Islet of Langerhans (tissue), 1 donor: Measurements from ENCODE around the gene AUH.
"Not testable (repeated sequence)": the region's sequence is repeated elsewhere in the genome, so short reads cannot be mapped to it uniquely, and the experiment has no call there.

Experiments used
- FAIRE-seq: peaks from one replicate; lab custom pipeline; 2011; peaks lifted over from hg19 to GRCh38; lab: Jason Lieb, UNC

AUH gene

GRCh38 chr9:91207729-91208418, 153.8 kb downstream of the AUH start:
- FAIRE-seq: peak; percentile 88

- FAIRE-seq: no peak
Measured at GRCh38 chr9:91207397-91207728, 154.4 kb downstream of the AUH start.

- no peak for FAIRE-seq
Measured at GRCh38 chr9:91206806-91207205, 154.9 kb downstream of the AUH start.

DNA sequence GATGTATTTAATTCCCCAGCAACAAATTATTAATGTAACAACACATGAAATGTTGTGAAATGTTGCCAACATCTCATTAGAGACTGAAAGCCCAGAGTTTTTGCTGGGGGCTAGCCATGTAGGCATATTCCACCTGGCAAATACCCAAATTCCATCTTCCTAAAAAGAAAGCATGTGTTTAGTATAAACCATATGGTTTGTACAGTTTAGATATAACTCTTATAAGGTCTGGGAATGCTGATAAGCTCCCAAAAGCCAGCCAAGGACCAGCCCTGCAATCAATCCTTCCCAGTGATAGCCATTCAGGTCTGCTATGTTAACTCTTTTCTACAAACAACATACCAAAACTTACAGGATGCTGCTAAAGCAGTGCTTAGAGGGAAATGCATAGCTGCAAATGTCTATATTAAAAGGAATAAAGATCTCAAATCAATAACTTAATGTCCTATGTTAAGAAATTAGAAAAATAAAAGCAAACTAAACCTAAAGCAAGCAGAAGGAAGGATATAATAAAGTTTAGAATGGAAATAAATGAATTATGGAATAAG, 158.9 kb downstream of the AUH start:
- no peak for FAIRE-seq

GRCh38 chr9:91200692-91201336, 160.9 kb downstream of the AUH start:
- no peak for FAIRE-seq

DNA sequence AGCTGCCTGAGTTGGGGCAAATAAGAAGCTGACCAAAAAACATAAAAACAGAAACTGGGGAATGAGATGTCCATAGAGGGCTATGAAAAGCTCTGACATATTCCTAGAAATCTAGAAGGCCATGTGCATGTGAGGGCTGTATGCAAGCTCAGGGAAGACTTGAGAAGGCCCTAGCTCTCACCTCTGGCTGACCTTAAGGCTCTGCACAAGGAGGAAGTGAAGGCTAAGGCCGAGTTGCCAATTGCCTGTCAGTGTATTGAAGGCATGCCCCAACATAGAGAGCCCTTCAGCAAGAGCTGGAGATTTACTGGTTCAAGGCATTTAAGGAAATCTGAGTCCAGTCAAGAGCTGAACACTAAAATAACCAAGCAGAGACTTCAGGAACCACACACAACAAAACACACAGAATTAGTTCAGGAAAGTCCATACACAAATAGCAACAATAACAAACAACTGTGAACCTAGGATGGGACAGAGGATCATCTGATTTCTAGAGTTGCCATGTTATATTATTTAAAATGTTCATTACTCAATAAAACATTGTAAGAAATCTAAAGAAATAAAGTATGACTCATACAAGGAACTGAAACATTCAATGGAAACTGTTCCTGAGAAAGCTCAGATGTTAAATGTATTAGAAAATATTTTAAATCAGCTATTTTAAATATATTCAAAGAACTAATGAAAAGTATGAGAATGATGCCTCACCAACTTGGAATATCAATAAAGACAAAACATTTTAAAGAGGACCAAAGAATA, 161.8 kb downstream of the AUH start:
- FAIRE-seq: peak; percentile 55

GRCh38 chr9:91198881-91199280, 162.8 kb downstream of the AUH start:
- FAIRE-seq: not testable (repeated sequence)

GRCh38 chr9:91198405-91198804, 163.3 kb downstream of the AUH start:
- FAIRE-seq: no peak

DNA sequence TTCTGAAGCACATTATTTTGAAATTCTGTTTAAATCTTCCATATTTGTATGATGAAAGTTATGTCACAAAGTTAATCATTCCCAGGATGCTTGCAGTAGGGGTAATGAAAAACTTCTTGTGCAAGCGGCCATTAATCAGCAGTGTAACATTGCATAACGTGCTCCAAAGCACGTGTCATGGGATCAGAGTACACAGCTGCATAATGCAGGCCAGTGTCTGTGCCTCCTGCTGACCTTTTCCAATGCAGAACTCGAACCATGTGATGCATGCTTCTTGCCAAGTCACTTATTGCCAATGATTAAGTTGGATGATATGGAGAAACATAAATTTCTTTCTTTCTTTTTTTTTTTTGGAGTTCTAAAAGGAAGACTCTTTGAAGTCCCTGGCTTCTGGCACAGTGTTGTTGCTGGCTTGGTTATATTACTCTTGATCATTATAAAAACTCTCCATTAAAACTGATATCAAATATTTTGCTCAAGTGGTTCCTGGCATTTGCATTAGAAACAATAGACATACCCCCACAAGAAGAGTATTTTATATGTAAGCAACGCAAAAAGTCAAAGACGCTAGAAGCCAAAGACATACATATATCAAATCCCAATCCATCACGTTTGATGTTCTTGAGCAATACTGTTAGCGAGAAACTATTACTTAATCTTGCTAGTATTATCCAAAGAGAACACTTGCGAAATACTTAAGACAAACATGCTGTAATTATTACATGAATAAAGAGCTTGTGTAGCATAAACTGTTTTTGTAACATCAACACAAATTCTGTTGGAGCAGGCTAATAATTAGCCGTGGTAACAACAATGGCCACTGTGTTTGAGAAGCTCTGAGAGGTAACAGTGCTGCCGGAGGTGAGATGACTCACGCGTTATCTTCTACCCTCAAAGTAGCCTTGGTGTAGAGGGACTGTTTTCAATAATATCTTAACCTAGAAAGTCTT, 164.2 kb downstream of the AUH start:
- FAIRE-seq: peak; percentile 93

DNA sequence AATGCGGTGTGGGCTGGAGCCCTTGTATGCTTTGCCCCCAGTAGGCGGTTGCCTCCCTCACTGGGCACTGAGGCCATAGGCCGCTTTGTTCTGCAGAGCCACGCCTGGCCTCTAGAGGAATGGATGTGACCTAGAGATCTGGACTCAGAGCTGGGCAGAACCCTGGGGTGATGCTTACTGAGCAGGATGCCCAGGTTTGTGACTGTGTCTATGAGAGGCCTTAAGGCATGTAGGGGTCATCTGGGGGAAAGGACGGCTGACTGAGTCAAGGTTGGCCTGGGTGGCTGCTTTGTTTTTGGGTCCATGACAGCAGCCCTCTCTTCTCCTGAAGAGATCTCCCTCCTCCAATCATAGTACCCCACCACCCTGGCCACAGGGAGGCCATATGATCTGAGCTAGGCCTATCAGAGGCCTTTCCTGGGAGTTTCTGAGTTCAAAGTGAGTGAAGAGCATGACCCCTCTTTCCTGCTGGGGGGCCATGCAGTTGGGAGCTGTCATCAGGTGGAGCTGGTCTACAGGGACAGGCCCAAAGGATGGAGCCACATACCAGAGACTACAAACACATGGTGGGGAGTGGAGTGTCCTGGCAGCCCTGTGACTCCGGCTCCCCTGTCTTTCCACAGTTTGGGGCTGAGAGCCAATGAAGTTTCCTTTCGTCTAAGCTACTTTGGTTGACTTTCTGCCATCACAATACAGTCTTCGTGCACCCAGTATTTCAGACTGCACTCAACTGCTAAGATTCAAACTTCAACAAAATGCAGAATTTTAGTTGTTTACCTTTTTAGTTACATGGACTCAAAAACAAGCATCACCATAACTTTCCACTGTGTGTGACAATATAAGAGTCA, 165.4 kb downstream of the AUH start:
- FAIRE-seq: no peak

DNA sequence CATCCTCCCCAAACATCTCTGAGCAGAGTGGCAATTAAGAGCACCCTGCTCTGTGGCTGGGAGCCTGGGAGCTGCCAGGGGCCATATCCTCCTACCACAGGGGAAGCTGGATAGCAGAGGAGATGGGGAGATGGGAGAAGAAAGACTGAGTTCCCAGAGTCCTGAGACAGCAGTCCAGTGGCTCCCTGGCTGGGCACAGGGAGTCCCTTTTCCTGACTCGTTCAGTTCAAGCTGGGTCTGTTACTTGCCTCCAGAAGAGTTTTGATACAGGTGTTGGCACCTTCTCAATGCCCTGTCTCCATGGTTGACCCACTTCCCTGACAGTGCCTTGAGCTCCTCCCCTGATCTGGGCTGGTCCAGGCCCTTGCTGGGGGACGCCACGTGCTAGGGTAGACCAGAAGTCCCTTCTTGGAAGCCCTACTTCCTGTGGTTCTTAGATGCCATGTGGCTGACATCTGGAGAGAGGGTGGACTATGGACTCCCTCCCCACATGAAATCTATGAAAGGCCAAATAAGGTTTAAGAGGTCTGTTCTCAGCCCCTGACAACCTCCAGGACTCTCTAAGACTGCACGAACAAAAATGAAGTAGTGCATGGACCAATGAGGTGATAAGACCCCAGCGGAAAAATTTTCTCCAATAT, 166.2 kb downstream of the AUH start:
- no peak for FAIRE-seq

DNA sequence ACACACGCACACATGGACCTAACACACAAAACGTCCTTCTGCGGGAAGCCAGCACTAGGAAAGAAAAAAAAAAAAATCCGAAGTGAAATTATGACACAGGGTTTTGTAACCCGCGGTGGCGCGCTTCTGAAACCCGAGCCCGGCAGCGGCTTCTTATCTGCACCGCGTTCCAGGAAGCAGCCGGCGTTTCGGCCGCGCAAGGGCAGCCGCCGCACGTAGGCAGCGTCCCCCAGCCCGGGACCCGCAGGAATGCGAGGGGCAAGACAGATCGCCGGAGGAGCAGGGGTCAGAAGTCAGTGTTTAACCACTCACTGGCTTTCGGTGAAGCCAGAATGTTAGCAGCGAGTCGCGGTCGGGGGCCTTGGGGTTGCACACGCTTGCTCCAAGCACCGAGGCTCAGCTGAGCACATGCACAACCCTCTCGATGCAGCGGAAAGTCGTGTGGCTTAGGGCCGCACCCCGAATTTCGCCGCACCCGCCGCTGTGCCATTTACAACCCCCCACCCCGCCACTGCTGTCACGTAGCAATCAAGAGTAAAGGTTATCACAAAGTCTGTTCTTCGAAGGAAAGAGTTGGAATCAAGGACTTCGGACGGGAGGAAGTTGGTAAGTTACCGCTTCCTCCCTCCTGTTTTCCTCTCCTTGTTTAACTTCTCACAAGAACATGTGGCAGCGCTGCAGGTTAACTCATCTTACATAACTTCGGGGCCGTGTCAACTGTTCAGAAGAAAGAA, 167.9 kb downstream of the AUH start:
- no peak for FAIRE-seq

GRCh38 chr9:91193087-91193657, 168.5 kb downstream of the AUH start:
- peak; percentile 27 for FAIRE-seq

DNA sequence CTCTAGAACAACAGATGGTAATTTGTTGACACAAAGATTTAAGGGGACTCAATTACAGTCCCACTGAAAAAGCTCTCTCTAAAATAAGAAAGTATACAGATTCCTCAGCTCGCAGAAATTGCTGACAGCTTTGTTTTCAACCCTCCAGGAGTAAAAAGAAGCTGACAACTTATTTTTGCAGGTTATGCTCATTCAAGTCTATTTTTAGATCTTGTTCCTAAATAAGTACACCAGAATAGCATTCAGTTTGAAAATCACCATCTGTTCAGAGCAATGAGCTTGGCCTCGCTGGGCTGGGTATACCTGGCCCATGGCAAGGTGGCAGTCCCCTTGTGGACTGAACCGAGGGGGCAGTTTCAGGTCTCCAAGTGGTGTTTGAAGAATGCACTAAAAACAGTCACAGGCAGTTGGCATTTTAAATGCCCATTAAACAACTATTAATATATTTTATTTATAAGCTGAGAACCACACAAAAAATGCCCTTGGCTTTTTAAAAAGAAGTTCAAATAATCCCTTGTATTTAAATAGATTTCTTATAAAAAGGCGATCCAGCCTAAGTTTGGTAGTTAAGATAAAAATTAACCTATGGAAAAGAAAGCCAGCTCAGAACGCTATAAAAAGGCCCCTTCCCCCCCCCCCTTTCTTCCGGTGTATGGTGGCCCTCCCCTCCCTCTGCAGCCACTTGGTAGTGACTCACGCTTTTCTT, 169.2 kb downstream of the AUH start:
- FAIRE-seq: peak; percentile 97

DNA sequence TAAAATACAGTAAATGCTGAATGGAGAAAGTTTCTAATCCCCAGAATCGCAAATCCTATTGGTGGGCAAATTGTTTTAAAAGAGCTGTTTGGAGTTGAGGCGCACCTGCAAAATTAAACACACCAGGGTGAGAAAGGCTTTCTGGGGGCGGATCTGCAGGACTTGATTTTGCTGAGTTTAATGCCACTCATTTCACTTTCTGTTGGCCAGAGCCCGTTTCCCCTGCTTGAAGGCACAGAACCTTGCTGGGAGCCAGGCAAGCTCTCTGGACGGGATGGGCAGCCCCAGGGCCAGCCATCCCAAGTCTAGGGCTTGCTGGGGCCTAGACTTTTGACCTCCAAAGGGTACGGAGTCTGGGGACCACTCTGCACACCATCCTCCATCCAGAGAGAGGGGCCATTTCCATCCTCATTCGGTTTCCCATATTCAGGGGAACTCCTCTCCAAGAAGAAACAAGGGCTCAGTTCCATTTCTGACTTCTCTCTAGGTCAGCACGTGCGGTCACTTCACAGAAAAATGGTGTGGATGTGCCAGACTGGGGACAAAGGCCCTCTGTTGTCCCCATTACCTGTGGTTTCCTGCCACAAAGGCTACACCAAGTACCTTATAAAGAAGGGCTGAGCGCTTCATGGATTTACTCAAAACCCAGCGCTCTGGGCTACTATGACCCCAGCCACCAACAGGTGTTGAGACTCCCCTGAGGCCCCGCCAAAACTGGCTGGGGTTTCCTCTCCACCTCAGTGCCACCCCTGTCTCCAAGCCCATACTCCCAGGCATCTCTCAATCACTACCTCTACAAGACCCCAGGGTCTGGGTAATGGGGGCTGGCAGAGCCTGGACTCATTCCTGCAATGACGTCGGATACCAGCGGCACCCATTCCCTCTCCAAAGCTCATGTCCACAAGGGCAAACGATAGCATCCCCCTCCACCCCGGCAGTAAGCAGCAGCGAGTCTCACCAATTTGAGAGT, 170.0 kb downstream of the AUH start:
- no peak for FAIRE-seq

- no peak for FAIRE-seq
Measured at GRCh38 chr9:91190062-91190461, 171.7 kb downstream of the AUH start.

- no peak for FAIRE-seq
Measured at GRCh38 chr9:91188719-91189590, 172.8 kb downstream of the AUH start.
